GM19099 (cell line): ENCODE measurements around the gene SFT2D2.

Experiments
- POLR2A ChIP-seq: IDR thresholded peaks from 3 replicates; pipeline ENCODE4 v1.6.1; 2011; ENCODE audit warnings: low read depth; ENCODE audit not compliant: insufficient read length; ENCODE audit errors: extremely low read depth

SFT2D2 gene

GRCh38 chr1:168285521-168285790, 59.7 kb downstream of the SFT2D2 start:
- TF ChIP-seq POLR2A: no peak

GRCh38 chr1:168285971-168286927, 60.4 kb downstream of the SFT2D2 start:
- TF ChIP-seq POLR2A: no peak

GRCh38 chr1:168287237-168287664, 61.4 kb downstream of the SFT2D2 start:
- TF ChIP-seq POLR2A: no peak

GRCh38 chr1:168288311-168289052, 62.7 kb downstream of the SFT2D2 start:
- no peak for TF ChIP-seq POLR2A

- no peak for TF ChIP-seq POLR2A
These were observed 65.5 kb downstream of the SFT2D2 start for GRCh38 chr1:168291222-168291837.

- no peak for TF ChIP-seq POLR2A
These were observed 67.6 kb downstream of the SFT2D2 start for GRCh38 chr1:168293356-168293755.

GRCh38 chr1:168295411-168296114, 69.8 kb downstream of the SFT2D2 start:
- no peak for TF ChIP-seq POLR2A

GRCh38 chr1:168297019-168297730, 71.4 kb downstream of the SFT2D2 start:
- no peak for TF ChIP-seq POLR2A

GRCh38 chr1:168298446-168298845, 72.6 kb downstream of the SFT2D2 start:
- no peak for TF ChIP-seq POLR2A

- no peak for TF ChIP-seq POLR2A
These were observed 74.8 kb downstream of the SFT2D2 start for GRCh38 chr1:168300626-168301025.

GRCh38 chr1:168301664-168302320, 76.0 kb downstream of the SFT2D2 start:
- TF ChIP-seq POLR2A: no peak
